SK-N-MC (cell line): ENCODE data around the gene PLIN3.
"Not testable (repeated sequence)": the region's sequence is repeated elsewhere in the genome, so short reads cannot be mapped to it uniquely, and the experiment has no call there.

ENCODE experiments used
- EZH2 ChIP-seq: fragments of 200-600 bp; sonication (generic); IDR thresholded peaks from one replicate; pipeline ENCODE4 v1.6.1; 2017; ENCODE audit warnings: antibody characterized with exemption
- FOXP2 ChIP-seq: optimal IDR thresholded peaks from 2 replicates; pipeline ENCODE3; 2011; ENCODE audit warnings: mild to moderate bottlenecking, moderate library complexity; ENCODE audit not compliant: insufficient read depth; ENCODE audit errors: extremely low read length, control extremely low read depth
- POLR2AphosphoS5 ChIP-seq: IDR thresholded peaks from 2 replicates; pipeline ENCODE4 v1.6.1; 2012; ENCODE audit warnings: mild to moderate bottlenecking, low read depth, low read length, borderline replicate concordance

- not testable (repeated sequence) for TF ChIP-seq POLR2AphosphoS5, EZH2, FOXP2
Measured at GRCh38 chr19:4856468-4856867, 11.0 kb downstream of the PLIN3 start.
